ENCODE data around the gene FSHR.

FSHR gene

GRCh38 chr2:49005261-49005660, 149.1 kb downstream of the FSHR start:
- no peaks in the 10 kb centered on the region for H3K27me3 ChIP-seq
- H3K36me3 ChIP-seq, result no peaks in the 10 kb centered on the region
- no peak overlapping the region for H3K4me3 ChIP-seq
- H3K4me2 ChIP-seq, result no peak overlapping the region
- H3K9ac ChIP-seq, result no peak overlapping the region
- H3K9me3 ChIP-seq, result no peaks in the 10 kb centered on the region
- no peak overlapping the region for H3K27ac ChIP-seq
- no peaks in the 10 kb centered on the region for H4K20me1 ChIP-seq
- no peaks in the 10 kb centered on the region for H3K4me1 ChIP-seq
- TF ChIP-seq Cebpa-rat (IDR thresholded peaks at IDR 0.05), result no peak

- Histone ChIP-seq H4K20me1 (no peaks in the 10 kb centered on the region), H3K4me2 (no peak overlapping the region), H3K9ac (no peak overlapping the region), H3K4me1 (no peaks in the 10 kb centered on the region), H3K9me3 (no peaks in the 10 kb centered on the region), H3K36me3 (no peaks in the 10 kb centered on the region), H3K27me3 (no peaks in the 10 kb centered on the region), H3K4me3 (no peak overlapping the region), H3K27ac (no peak overlapping the region)
- no peak for TF ChIP-seq Cebpa-rat (IDR thresholded peaks at IDR 0.05)
Observed at GRCh38 chr2:49004036-49004626, 150.2 kb downstream of the FSHR start.

GRCh38 chr2:49003201-49003600, 151.1 kb downstream of the FSHR start:
- no peak overlapping the region for H3K4me2 ChIP-seq
- H3K4me1 ChIP-seq, result no peaks in the 10 kb centered on the region
- H4K20me1 ChIP-seq, result no peaks in the 10 kb centered on the region
- no peak for TF ChIP-seq Cebpa-rat (IDR thresholded peaks at IDR 0.05)
- no peaks in the 10 kb centered on the region for H3K9me3 ChIP-seq
- no peaks in the 10 kb centered on the region for H3K36me3 ChIP-seq
- H3K4me3 ChIP-seq, result no peak overlapping the region
- no peaks in the 10 kb centered on the region for H3K27me3 ChIP-seq
- no peak overlapping the region for H3K27ac ChIP-seq
- H3K9ac ChIP-seq, result no peak overlapping the region

GRCh38 chr2:49002750-49003149, 151.6 kb downstream of the FSHR start:
- Histone ChIP-seq H3K27me3 (no peaks in the 10 kb centered on the region), H4K20me1 (no peaks in the 10 kb centered on the region), H3K9ac (no peak overlapping the region), H3K4me3 (no peak overlapping the region), H3K9me3 (no peaks in the 10 kb centered on the region), H3K27ac (no peak overlapping the region), H3K4me1 (no peaks in the 10 kb centered on the region), H3K4me2 (no peak overlapping the region), H3K36me3 (no peaks in the 10 kb centered on the region)
- TF ChIP-seq Cebpa-rat (IDR thresholded peaks at IDR 0.05), result no peak

- Histone ChIP-seq H3K9ac (no peak overlapping the region), H3K27me3 (no peaks in the 10 kb centered on the region), H3K9me3 (no peaks in the 10 kb centered on the region), H3K4me2 (no peak overlapping the region), H3K27ac (no peak overlapping the region), H4K20me1 (no peaks in the 10 kb centered on the region), H3K4me3 (no peak overlapping the region), H3K4me1 (no peaks in the 10 kb centered on the region), H3K36me3 (no peaks in the 10 kb centered on the region)
- TF ChIP-seq Cebpa-rat (IDR thresholded peaks at IDR 0.05), result no peak
Observed at GRCh38 chr2:49000695-49001094, 153.6 kb downstream of the FSHR start.

- no peak overlapping the region for H3K27ac ChIP-seq
- no peaks in the 10 kb centered on the region for H3K36me3 ChIP-seq
- H3K4me3 ChIP-seq, result no peak overlapping the region
- H3K4me2 ChIP-seq, result no peak overlapping the region
- no peak overlapping the region for H3K9ac ChIP-seq
- no peaks in the 10 kb centered on the region for H3K27me3 ChIP-seq
- no peaks in the 10 kb centered on the region for H4K20me1 ChIP-seq
- no peaks in the 10 kb centered on the region for H3K9me3 ChIP-seq
- H3K4me1 ChIP-seq, result no peaks in the 10 kb centered on the region
- no peak for TF ChIP-seq Cebpa-rat (IDR thresholded peaks at IDR 0.05)
Observed at GRCh38 chr2:48998449-48998848, 155.9 kb downstream of the FSHR start.

- Histone ChIP-seq H3K27me3 (no peaks in the 10 kb centered on the region), H3K4me3 (no peak overlapping the region), H3K9me3 (no peaks in the 10 kb centered on the region), H3K9ac (no peak overlapping the region), H4K20me1 (no peaks in the 10 kb centered on the region), H3K4me2 (no peak overlapping the region), H3K27ac (no peak overlapping the region), H3K36me3 (no peaks in the 10 kb centered on the region), H3K4me1 (no peaks in the 10 kb centered on the region)
- no peak for TF ChIP-seq Cebpa-rat (IDR thresholded peaks at IDR 0.05)
Observed at GRCh38 chr2:48993576-48993975, 160.7 kb downstream of the FSHR start.

GRCh38 chr2:48991415-48992131, 162.7 kb downstream of the FSHR start:
- H4K20me1 ChIP-seq, result no peaks in the 10 kb centered on the region
- no peak for TF ChIP-seq Cebpa-rat (IDR thresholded peaks at IDR 0.05)
- no peak overlapping the region for H3K4me2 ChIP-seq
- no peaks in the 10 kb centered on the region for H3K36me3 ChIP-seq
- H3K27me3 ChIP-seq, result no peaks in the 10 kb centered on the region
- H3K9me3 ChIP-seq, result no peaks in the 10 kb centered on the region
- H3K27ac ChIP-seq, result no peak overlapping the region
- H3K4me1 ChIP-seq, result no peaks in the 10 kb centered on the region
- H3K4me3 ChIP-seq, result no peak overlapping the region
- no peak overlapping the region for H3K9ac ChIP-seq

GRCh38 chr2:48984922-48985321, 169.4 kb downstream of the FSHR start:
- TF ChIP-seq Cebpa-rat (IDR thresholded peaks at IDR 0.05), result no peak
- H3K27ac ChIP-seq, result no peak overlapping the region
- H3K9me3 ChIP-seq, result no peaks in the 10 kb centered on the region
- no peaks in the 10 kb centered on the region for H3K4me1 ChIP-seq
- H4K20me1 ChIP-seq, result no peaks in the 10 kb centered on the region
- no peaks in the 10 kb centered on the region for H3K36me3 ChIP-seq
- no peaks in the 10 kb centered on the region for H3K27me3 ChIP-seq
- H3K4me2 ChIP-seq, result no peak overlapping the region
- H3K9ac ChIP-seq, result no peak overlapping the region
- no peak overlapping the region for H3K4me3 ChIP-seq

GRCh38 chr2:48983551-48983950, 170.8 kb downstream of the FSHR start:
- Histone ChIP-seq H3K36me3 (no peaks in the 10 kb centered on the region), H3K4me1 (no peaks in the 10 kb centered on the region), H3K9me3 (no peaks in the 10 kb centered on the region), H3K27ac (no peak overlapping the region), H3K9ac (no peak overlapping the region), H3K4me2 (no peak overlapping the region), H3K4me3 (no peak overlapping the region), H4K20me1 (no peaks in the 10 kb centered on the region), H3K27me3 (no peaks in the 10 kb centered on the region)
- TF ChIP-seq Cebpa-rat (IDR thresholded peaks at IDR 0.05), result no peak
